NCI-H1105 (cell line): ENCODE measurements around the gene MIAT.

Source experiments
- DNase-seq: peaks from one replicate; lab custom pipeline; 2025; lab: John Stamatoyannopoulos, UW

MIAT gene

DNA sequence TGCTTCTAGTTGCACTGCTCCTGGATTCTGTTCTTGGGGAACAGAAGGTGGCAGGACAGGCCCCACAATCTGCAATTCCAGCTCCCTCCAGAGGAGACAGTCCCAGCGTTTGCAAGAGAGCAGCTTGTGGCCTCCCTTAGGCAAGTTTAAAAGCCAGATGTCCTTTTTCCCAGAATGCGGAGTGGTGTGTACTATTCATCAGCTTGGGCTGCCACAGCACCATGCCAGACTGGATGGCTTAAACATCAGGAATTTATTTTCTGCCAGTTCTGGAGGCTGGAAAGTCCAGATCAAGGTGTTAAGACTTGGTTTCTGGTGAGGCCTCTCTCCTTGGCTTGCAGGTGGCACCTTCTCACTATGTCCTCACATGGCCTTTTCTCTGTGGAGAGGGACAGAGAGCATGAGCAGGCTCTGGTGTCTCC, 11.7 kb downstream of the MIAT start:
- no peak for DNase-seq

- no peak for DNase-seq
These were observed 13.1 kb downstream of the MIAT start for GRCh38 chr22:26670459-26670858.

DNA sequence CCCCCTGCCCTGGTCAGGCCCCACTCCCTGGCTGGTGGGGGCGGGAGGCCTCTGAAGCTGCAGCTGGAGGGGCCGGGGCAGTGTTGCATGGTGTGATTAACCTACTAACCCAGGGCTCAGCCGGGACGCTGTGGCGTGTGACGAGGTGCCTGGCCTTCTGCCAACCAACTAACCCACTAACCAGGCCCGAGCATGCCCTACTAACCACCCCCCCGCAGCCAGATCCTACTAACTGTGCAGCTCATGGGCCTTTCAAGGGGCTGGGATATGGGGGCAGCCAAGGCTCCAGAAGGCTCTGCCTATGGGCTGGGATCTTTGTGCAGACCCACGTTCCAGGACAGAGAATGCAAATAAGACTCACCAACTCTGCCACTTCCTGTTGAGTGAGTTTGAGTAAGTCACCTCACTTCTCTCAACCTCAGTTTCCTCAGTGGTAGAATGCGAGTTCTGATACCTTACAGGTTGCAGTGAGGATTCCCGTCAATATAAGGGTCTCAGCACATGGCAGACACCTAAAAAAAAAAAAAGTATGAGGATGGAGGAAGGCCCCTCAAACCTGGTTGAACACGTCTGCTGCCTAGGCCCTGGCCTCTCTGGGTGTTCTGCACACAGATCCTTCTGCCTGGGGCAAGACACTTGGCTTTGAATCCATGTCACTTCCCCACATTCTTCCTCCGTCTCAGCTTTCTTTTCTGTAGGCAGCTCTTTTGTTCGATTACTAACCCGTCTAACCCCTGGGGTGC, 14.1 kb downstream of the MIAT start:
- DNase-seq = peak; percentile 66

DNA sequence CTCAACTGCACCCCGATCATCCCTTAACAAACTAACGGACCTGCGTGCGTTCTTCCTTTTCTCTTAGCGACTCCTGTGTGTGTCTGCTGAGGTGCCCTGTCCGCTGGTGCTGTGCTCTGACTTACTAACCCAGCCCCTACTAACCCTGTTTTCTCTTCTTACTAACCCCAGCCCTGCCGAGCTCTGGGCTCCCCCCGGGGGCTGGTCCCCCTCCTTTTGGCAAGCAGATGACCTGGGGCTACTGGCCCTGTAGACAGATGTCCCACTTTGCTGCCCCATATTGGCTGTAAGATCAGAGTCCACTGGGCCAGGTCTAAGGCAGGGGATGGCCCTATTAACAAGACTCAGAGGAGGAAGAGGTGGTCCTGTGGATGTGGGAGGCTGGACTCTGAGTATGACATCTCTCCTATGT, 14.7 kb downstream of the MIAT start:
- DNase-seq = no peak

- DNase-seq = peak; percentile 97
These were observed 15.4 kb downstream of the MIAT start for GRCh38 chr22:26672590-26673468.

- DNase-seq = no peak
These were observed 16.1 kb downstream of the MIAT start for GRCh38 chr22:26673486-26673885.

DNA sequence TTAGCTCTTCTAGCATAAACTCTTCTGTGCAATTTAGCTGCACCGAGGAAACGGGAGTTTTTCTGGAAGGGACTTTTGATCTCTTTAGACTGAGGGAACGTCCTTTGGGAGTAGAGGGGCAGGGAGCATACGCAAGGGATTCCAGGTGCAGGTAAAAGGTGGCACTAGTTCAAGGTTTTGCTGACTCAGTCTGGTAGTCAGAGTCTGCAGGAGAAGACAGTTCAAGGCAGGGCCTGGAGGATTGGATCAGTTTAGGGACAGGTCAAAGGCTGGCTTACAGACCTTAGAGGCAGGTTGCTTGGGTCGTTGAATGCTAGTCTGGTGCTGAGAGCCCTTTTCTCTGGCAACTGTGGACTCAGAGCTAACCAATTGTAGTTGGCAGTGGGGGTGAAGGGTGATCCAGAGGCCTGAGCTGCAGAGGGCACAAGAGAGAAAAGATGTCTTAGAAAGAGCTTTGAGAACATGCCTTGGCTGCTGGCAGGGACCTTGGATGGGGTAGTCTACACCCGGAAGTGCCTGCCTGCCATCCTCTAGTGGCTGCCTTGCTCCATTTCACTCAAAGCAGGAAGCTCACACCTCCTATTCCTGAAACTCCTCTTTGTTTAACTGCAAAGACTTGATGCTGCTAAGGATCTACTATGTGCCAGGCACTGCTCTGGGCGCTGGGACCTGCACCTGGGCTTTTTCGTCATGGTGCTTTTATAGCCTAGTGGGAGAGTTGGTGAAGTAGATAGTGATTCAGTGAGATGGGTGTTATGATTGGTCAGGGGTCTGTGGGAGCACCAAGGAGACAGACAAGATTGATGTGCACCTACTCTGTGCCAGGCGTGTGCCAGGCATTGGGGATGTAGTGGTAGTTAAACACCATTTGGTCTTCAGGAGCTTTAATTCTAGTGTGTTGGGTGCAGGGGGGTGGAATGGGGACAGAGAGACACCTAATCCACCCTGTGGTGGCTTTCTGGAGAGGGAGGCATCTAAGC, 17.1 kb downstream of the MIAT start:
- no peak for DNase-seq

DNA sequence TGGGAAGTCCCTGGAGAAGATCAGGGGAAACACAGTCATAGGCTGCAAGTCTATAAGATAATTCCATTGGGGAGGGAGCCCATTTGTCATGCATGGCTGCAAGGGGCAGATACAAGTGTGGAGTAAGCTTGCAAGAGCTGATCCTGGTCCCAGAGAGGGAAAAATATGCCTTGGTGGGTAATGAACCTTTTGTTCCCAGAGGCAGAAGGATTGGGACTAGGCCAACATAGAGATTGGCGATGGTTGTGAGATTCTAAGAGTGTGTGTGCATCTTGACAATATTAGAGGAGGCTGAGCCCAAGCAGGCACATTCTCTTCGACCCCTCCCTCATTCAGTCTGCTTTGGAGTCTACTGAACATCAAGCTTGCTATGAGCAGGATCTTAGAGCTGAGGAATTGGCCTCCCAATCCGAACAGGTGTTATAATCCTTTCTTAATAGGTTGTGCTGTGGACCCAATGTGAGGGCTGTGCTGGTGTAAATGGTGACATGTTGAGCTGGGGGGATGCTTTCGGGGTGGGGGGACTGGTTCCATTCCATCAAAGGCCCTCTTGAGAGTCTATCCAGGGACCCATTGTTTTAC, 18.4 kb downstream of the MIAT start:
- no peak for DNase-seq

DNA sequence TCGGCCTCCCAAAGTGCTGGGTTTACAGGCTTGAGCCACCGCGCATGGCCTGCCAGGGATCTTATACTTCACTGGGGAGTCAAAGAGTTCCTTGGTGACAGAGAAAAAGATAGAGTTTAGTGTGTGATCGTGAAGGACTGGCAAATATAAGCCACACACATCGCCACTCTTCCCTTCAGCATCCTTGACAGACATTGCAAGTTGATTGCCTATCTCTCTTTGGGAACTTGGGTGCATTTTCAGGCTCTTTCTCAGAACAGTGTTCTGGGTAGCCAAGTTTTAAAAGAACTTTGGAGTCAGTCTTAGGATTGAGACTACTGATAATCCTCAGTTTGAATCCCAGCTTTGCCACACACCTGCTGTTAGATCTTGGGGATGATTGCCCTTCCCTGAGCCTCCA, 19.8 kb downstream of the MIAT start:
- no peak for DNase-seq

GRCh38 chr22:26679003-26679629, 21.7 kb downstream of the MIAT start:
- peak; percentile 31 for DNase-seq

- no peak for DNase-seq
These were observed 23.1 kb downstream of the MIAT start for GRCh38 chr22:26680485-26680884.

GRCh38 chr22:26681395-26681821, 24.0 kb downstream of the MIAT start:
- no peak for DNase-seq

- no peak for DNase-seq
These were observed 26.8 kb downstream of the MIAT start for GRCh38 chr22:26684168-26684567.

- no peak for DNase-seq
These were observed 28.2 kb downstream of the MIAT start for GRCh38 chr22:26685601-26686000.

GRCh38 chr22:26687439-26687838, 30.1 kb downstream of the MIAT start:
- no peak for DNase-seq

- DNase-seq = no peak
These were observed 32.3 kb downstream of the MIAT start for GRCh38 chr22:26689513-26690301.

DNA sequence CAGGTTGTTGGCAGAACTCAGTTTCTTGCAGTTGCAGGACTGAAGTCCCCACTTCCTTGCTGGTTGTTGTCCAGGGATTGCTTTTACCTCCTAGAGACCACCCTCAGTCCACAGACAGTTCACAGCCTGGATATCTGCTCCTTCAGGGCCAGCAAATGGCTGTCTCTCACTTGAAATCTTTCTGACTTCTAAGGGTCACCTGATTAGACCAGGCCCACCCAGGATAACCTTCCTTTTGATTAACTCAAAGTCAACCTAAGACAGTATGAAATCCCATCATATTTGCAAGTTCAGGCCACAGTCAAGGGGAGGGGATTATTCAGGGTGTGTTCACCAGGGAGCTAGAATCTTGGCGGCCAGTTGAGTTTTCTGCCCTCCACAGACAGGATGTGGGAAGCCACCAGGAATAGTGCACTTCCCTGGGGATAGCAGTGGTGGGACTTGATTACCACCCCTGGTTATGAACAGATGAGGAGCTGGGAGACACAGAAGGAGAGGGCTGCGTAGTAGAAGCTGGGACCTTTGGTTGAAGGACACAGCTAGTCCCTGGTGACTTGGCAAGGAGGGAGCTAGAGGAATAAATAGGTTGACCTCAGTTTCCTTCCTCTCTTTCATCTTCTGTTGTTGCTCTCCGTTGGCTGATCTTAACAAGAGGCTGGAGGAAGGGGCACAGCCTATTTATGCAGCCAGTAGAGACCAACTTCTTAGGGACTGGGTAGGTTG, 33.4 kb downstream of the MIAT start:
- DNase-seq = no peak

DNA sequence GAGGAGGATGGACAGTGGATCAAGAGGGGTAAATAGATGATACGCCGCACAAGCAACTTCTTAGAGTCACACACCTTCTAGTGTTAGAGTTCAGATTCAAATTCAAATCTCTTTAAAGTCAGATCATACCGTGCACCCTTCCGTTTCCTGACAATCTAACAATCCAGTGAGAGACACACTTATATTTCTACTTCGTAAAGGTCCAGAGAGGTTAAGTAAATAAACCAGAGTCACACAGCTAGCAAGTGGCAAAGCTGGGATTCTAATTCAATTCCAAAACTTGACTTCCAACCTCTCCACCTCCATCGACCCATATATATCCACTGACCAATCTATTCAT, 34.0 kb downstream of the MIAT start:
- no peak for DNase-seq

GRCh38 chr22:26692215-26692614, 34.8 kb downstream of the MIAT start:
- DNase-seq = no peak

- DNase-seq = no peak
These were observed 39.8 kb downstream of the MIAT start for GRCh38 chr22:26697151-26697550.
